NCI-H128 (cell line): ENCODE measurements around the gene MGAT5.
A peak's percentile ranks its signal among the peaks of the same experiment; 100 is the strongest.
"Not testable (repeated sequence)": the region's sequence is repeated elsewhere in the genome, so short reads cannot be mapped to it uniquely, and the experiment has no call there.

ENCODE experiments used
- DNase-seq: peaks from one replicate; lab custom pipeline; 2025; ENCODE audit not compliant: unreplicated experiment; lab: John Stamatoyannopoulos, UW

Gene MGAT5

DNA sequence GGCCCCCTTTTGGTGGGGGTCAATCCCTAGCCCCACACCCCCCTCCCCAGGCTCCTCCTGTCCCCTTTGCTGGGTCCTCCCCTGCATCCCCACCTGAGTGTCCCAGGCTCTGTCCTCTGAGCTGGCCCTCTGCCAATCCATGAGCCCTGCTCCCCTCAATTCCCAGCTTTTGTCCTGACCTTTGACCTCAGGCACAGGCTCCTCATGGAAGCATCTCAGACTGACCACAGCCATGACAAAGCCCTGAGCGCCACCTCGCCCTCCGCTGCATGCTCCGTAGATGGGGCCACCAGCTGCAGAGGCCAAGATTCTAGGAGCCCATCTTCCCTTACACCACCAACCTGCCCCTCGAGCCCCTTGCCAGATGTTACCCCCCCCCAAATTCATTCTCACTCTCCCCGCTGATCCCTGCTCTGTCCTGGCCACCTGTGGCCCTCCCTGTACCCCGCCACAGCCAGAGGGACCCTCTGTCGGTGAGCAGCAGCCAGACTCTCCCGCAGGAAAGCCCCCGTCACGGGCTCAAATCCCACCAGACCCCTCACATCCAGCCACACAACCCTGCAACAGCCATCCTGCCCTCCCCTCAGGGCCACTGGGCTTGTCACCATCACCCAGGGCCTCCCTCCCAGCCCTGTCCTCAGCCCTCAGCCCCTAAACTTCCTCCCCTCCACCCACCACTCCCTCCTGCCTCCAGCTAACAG is 206.0 kb downstream of the MGAT5 start:
- no peak for DNase-seq

- DNase-seq, result peak; percentile 22
Observed at GRCh38 chr2:134460583-134460998, 206.7 kb downstream of the MGAT5 start.

- DNase-seq, result no peak
Observed at GRCh38 chr2:134461511-134461910, 207.6 kb downstream of the MGAT5 start.

GRCh38 chr2:134462275-134462674 is 208.4 kb downstream of the MGAT5 start:
- no peak for DNase-seq

DNA sequence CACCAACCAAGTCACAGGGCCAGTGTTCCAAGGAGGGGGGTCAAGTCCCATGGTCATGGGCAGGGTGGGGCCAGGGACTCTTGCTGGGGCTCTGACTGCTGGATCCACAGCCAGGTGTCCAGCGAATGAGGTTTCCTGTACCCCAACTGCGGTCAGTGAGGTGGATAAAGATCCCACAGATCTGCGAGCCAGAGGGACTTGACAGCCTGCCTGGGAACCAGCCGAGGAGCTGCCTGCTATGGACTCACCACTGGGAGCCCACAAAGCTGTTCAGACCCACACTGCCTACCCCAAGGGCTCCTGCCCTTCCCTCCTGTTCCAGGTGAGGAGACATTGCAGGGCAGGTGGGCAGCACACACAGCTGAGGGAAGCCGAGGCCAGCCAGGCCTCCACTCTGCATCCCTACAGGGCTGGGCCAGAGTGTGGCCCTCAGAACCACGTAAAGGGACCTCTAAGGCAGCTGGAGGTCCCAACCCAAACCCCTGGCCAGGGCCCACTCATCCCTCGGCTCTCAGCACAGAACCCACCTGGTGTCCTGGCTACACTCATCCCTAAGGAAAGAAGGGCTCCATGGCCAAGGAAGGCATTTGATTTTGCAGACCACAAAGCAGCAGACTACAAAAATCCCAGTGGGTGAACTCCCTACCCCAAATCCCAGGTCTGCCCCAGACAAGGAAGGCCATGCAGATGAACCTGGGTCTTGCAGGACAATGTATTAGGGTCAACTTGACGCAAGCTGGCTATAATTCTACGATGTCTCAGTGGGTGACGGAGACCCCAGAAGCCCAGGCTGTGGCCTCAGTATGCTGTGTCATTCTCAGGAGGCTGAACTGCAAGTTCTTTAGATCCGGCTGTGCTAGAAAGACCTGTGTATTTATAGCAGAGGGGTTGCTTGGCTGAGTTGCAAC is 209.2 kb downstream of the MGAT5 start:
- DNase-seq, result no peak

DNA sequence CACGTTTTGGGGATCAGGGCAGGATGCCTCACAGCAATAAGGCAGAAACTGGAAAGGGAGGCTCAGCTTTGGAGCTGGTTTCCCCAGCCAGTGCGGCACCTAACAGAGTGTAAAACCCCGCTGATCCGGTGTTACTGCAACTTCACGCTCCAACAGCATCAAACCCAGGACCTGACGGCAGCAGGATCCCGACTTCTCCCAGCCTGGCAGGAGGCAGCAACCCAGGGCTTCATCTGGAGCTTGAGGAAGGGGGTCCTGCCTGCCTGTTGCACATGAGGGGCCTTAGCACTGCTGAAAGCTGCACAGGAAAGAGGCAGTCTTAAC is 209.8 kb downstream of the MGAT5 start:
- DNase-seq, result no peak

- DNase-seq, result no peak
Observed at GRCh38 chr2:134465228-134466105, 211.6 kb downstream of the MGAT5 start.

DNA sequence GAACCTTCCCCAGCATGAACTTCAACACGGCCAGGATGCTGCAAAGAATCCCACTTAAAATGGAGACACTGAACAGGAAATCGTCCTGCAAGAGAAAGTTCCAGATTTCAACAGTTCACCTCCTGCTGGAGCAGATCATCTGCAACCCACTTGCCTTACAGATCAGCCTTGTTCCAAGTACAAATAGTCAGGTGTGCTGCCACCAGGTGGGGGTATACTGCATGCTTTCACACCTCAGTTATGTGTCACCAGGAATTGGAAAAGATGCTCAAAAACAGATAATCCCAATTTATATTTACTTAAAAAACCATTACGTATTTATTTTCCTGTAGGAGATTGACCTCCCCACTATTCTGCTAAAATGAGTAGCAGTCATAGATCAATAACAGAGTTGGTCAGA is 212.3 kb downstream of the MGAT5 start:
- no peak for DNase-seq

GRCh38 chr2:134468164-134468563 is 214.3 kb downstream of the MGAT5 start:
- DNase-seq, result no peak

DNA sequence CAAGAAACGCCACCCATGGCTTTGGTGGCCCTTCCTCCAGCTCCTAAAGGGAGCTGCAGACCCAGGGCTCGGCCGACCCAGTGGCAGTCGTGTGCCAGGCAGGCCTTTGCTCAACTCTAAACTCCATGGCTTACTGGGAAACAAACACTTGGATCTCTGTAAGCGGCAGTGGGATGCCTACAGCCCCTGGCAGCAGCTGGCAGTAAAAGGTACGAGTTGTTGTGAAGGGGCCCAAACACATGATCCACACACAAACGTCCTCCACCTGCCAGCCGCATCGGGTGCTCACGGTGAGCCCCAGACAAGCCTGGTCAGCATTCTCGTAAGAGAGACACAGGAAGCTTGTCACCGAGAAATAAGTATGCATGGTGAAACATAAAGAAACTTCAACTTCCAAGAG is 214.9 kb downstream of the MGAT5 start:
- DNase-seq, result no peak

GRCh38 chr2:134469516-134470115 is 215.7 kb downstream of the MGAT5 start:
- DNase-seq, result no peak

- no peak for DNase-seq
Observed at GRCh38 chr2:134470561-134471168, 216.8 kb downstream of the MGAT5 start.

DNA sequence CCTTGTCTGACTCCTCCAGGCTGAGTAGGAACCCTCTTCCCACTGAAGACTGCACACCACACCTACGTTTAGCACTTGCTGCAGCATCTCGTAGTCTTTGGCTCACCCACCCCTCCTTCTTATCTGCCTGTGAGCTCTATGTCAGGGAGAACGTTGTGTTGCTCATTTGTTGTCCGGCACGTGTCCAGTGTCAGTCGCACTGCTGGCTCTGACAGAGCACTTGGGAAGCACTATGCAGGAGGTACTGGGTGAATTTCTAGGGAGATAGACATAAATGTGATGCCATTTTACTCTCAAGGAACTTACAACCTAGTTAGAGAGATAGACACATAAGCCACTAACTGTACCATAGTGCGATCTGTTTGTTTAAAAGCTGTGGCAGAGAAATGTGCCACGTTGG is 223.1 kb downstream of the MGAT5 start:
- DNase-seq, result not testable (repeated sequence)

GRCh38 chr2:134479696-134480330 is 225.9 kb downstream of the MGAT5 start:
- no peak for DNase-seq

- no peak for DNase-seq
Observed at GRCh38 chr2:134482131-134482723, 228.4 kb downstream of the MGAT5 start.

DNA sequence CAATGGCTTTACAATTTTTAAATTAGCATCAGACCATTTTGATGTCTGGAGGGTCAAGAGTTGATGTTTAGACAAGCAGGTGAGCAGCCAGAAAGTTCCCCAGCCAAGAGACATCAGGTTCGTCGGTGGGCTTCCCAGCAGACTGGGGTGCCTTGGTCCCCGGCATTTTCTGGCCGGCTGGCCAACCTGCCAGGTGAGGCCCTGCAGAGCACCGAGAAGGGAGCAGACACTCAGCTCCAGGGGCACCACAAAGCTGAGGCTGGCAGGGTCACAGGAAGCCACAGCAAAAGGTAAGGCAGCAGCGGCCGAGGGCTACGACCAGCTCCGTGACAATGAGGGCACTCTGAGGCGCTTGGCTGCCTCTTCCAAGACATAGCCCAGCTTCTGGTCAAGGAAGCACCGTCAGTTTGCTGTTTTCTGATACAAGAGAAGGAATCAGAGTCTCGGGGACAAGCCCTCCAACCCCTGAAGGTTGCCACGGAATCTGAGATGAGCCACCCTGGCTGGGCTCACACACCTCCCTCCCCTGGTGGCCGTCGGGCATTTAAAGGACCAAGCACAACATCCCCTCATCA is 229.0 kb downstream of the MGAT5 start:
- DNase-seq, result no peak

DNA sequence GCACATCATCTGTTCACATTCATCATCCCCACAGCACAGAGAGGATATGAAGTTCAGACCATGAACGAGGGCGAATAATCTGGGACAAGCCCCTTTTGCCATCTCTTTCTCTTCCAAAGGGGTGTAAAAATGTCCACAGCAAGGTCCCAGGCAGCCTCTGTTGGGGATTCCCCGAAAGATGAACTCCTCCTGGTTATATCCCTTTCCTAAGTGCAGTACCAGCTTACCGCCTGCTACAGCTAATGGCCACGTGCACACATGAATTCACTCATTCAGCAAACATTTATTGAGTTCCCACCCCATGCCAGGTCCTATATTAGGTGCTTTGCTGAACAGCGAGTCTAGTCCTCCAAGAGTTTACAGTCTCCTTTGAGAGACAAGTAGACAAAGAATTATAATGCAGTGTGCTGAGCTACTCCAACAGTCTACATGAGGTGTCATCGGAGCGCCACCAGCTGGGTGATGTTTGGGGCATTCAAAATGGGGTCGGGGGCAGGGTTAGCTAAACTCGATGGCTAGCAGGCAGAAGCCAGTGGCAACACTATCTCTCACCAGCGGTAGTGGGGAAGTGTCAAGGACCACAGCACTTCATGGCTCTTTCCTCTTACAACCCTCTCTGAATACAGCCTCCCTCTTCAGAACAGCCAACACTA is 236.0 kb downstream of the MGAT5 start:
- DNase-seq, result no peak

DNA sequence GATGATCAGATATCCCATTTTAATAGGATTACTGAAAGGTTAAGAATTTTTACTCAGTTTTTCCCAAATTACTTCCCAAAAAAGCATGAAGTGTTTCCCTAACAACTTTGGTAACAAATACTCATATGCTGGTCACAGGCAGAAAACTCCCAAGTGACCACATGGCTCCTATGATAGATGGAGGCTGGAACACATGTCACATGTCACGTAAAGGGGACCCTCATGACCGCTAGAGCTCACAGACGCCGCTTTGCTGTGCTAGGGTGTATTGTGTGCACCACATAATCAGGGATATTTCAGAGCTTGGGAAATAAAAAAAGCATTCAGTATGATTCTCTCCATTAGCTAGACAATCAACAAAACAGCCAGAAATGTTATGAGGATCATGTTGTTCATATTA is 236.7 kb downstream of the MGAT5 start:
- no peak for DNase-seq

GRCh38 chr2:134491022-134491421 is 237.2 kb downstream of the MGAT5 start:
- DNase-seq, result no peak
